T-helper 2 cell treated with Interferon-gamma antibody and Interleukin-4, amounts not matched to agents 100 ng/mL and 5 ng/mL, for 36 hours (primary cell): ENCODE measurements around the gene ZNF221. TPM values are rescaled to one million over a fixed set of nuclear protein-coding genes. Genes with fewer than 3 reads are reported as not detected.
"Not testable (repeated sequence)": the region's sequence is repeated elsewhere in the genome, so short reads cannot be mapped to it uniquely, and the experiment has no call there.

Source experiments
- intact Hi-C: fragments of 100-400 bp; cut with micrococcal nuclease; formaldehyde crosslinking; loops from one replicate; pipeline ENCODE4 v1.15.1; 2023
- total RNA-seq: library from RNA; stranded (reverse); gene quantifications from 2 replicates; pipeline ENCODE4 v1.2.3, GENCODE V29; 2022

Gene ZNF221
- 0.75 and 0.77 TPM in 2 replicates for total RNA-seq

DNA sequence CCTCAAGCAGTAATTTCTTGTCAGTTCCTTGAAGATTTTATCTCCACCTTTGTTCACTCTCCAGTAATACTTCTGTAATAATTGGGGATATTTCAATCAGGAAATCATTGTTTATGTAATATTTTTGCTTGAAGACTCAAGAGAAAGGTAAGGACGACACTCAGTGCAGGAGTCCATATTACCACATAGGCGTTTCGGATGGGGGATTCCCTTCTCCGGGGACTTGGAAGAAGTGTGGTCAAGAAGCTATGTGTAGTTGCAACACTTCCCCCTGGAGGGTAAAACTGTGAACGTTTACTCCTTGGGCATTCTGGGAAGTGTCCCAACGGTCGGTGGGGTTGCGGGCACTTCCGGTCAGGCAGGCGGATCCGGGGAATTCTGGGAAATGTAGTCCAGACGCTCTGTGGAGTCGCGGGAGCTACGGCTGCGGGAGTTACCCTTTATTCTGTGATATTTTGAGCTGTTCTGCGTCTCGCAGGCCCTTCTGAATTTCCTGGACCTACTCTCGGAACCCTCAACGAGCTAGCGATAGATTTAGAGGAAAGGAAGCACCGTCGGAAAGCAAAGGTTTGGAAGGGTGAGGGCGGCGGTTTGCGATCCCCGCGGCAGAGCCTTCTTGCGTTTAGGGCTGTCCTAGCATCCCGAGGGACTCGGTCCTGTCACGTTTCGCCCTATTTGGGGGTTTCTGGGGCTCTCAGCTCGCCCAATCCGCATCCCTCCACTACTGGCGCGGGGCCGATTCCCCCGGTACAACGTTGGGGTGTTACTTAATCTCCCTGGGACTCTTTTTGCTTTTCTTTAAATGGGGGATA, at the start of gene ZNF221:
Gene ZNF221 (plus strand): TSS at position 395 of the 812 bp plus-strand sequence. CDS start 11,499 bp downstream, outside the sequence.
- intact Hi-C loops = no loop called here

GRCh38 chr19:43901395-43902390, 49.3 kb upstream of the ZNF221 start:
- intact Hi-C loops = loop anchor here (5.0 kb wide), 1 partner anchor 74 kb away; the partner anchor contains the start of gene ZNF283

GRCh38 chr19:43902399-43902798, 48.6 kb upstream of the ZNF221 start:
- intact Hi-C loops = loop anchor here (5.0 kb wide), 1 partner anchor 75 kb away; the partner anchor contains the start of gene ZNF283

DNA sequence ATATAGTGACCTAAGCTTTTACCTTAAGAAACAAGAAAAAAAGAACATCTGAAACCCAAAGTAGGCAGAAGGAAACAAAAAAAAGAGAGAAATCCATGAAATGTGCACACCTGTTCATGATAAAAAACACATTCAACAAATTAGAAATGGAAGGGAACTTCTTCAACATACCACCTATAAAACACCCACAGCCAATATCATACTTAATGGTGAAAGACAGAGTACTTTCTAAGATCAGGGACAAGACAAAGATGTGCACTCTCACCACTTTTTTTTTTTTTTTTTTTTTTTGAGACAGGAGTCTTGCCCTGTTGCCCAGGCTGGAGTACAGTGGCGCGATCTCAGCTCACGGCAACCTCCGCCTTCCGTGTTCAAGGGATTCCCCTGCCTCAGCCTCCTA, 45.1 kb upstream of the ZNF221 start:
- intact Hi-C loops = no loop called here

GRCh38 chr19:43906774-43907173, 44.3 kb upstream of the ZNF221 start:
- intact Hi-C loops = no loop called here

- intact Hi-C loops = no loop called here
Observed at GRCh38 chr19:43908659-43909058, 42.4 kb upstream of the ZNF221 start.

- intact Hi-C loops = no loop called here
Observed at GRCh38 chr19:43910884-43911283, 40.1 kb upstream of the ZNF221 start.

DNA sequence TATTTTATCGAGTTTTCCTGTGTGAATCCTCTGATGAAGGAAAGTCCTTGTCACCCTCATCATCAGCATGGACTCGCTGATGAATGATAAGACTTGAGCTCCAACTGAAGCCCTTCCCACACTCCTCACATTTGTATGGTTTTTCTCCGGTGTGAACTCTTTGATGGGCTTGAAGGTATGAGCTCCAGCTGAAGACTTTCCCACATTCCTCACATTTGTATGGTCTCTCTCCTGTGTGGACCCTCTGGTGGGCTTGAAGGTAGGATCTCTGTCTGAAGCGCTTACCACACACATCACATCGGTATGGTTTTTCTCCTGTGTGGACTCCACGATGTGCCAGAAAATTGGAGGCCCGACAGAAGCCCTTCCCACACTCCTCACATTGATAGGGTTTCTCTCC, 37.6 kb upstream of the ZNF221 start:
- intact Hi-C loops = no loop called here

DNA sequence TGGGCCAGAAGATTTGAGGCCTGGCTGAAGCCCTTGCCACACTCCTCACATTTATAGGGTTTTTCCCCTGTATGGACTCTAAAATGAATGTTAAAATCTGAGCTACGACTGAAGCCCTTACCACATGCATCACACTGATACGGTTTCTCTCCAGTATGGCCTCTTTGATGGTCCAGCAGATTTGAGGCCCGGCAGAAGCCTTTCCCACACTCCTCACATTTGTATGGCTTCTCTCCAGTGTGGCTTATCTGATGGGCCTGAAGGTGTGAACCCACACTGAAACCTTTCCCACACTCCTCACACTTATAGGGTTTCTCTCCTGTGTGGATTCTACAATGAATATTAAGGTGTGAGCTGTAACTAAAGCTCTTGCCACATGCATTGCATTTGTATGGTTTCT, 37.0 kb upstream of the ZNF221 start:
- intact Hi-C loops = no loop called here

GRCh38 chr19:43923875-43924274, 27.2 kb upstream of the ZNF221 start:
- intact Hi-C loops = no loop called here

GRCh38 chr19:43928820-43929219, 22.2 kb upstream of the ZNF221 start:
- intact Hi-C loops = no loop called here

GRCh38 chr19:43934055-43934984, 16.7 kb upstream of the ZNF221 start:
- intact Hi-C loops = loop anchor here (2.0 to 10.0 kb wide), 3 partner anchors 160 to 566 kb away; partner anchors contain the start of genes ZNF180, ZNF224 and ZNF227

DNA sequence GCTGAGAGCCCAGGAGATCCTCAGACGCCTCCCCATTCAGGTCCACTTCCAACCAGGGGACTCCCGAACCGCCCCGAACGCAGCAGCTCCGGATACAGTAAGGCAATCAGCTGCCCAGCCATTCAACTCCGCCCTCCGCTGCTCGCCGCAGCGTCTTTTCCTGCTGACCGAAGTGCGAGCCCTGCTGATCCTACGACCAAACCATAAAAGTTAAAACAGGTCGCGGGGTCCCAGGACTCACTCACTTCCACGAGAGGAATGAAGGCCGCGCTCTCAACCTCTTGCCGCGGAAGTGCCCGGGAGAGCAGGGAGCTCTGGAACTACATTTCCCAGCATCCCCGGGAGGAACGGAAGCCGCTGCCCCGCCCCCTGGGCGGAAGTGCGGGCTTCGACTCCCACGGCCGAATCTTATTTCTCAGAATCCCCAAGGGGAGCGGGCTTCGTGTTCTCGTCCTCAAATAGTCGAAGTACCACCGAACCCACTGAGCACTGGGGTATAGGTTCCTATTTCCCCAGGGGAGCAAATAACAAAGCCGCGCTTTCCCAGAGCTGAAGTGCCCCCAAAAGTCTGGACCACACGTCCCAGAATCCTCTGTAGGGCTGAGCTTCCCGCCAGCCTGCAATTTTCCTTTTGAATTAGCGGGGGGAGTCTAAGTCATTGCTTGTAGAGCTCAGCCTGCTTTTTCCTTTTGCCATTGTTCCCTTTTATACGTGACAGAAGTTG, 15.9 kb upstream of the ZNF221 start, which contains the start of gene ZNF45:
Gene ZNF45 (minus strand): TSS at position 298 of the 724 bp plus-strand sequence. CDS start 13,097 bp downstream, outside the sequence.
- intact Hi-C loops = loop anchor here (1.0 to 10.0 kb wide), 7 partner anchors 49 to 566 kb away; partner anchors contain the start of genes ZNF155, ZNF180, ZNF222 and ZNF224

- intact Hi-C loops = loop anchor here (10.0 kb wide), 1 partner anchor 279 kb away; the partner anchor contains the start of gene ZNF227
Observed at GRCh38 chr19:43936188-43936587, 14.8 kb upstream of the ZNF221 start.

DNA sequence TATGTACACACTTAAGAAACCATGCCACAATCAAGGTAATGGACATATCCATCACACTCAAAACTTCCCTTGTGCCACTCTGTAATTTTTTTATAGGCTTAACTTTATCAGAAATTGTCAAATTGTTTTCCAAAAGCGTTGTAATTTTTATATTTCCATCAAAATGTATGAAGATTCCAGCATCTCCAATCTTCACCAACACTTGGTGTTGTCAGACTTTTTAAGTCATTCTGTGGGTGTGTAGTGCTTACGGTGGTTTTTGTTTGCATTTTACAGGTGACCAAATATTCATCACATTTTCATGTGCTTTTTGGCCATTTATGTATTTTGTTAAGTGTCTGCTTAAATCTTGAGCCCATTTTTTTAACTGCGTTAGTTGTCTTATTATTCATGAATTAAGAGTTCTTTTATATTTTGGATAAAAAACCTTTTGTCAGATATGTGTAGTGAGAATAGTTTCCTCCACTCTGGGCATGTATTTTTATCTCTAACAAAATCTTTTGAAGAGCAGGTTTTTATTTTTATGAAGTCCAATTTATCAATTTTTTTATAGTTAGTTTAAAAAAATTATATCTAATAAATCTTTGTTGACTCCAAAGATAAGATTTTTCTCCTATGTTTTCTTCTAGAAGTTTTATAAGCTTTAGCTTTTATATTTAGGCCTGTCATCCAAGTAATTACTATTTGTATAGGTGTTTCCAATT, 11.3 kb upstream of the ZNF221 start:
- intact Hi-C loops = loop anchor here (10.0 kb wide), 1 partner anchor 275 kb away; the partner anchor contains the start of gene ZNF227

DNA sequence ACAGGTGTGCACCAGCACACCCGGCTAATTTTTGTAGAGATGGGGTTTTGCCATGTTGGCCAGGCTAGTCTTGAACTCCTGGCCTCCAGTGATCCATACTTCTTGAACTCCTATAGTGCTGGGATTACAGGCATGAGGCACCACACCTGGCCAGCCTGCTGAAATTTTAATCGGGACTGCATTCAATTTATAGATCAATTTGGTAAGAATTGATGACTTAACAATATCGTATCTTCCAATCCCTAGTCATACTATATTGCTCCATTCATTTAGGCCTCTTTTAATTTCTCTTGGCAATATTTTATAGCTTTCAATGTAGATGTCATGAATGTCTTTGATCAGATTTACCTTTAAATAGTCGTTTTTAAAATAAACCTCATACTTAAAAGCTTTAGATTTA, 10.3 kb upstream of the ZNF221 start:
- intact Hi-C loops = no loop called here

GRCh38 chr19:43941209-43941608, 9.8 kb upstream of the ZNF221 start:
- intact Hi-C loops = no loop called here

GRCh38 chr19:43947412-43947811, 3.6 kb upstream of the ZNF221 start:
- intact Hi-C loops = not testable (repeated sequence)

- intact Hi-C loops = not testable (repeated sequence)
Observed at GRCh38 chr19:43949803-43950202, 1.2 kb upstream of the ZNF221 start.
